Measurements from ENCODE around the gene OR4D9. TPM values are rescaled to one million over a fixed set of nuclear protein-coding genes. Genes with fewer than 3 reads are reported as not detected.

Gene OR4D9
- total RNA-seq, 1 experiment from 2014 or later = not detected

DNA sequence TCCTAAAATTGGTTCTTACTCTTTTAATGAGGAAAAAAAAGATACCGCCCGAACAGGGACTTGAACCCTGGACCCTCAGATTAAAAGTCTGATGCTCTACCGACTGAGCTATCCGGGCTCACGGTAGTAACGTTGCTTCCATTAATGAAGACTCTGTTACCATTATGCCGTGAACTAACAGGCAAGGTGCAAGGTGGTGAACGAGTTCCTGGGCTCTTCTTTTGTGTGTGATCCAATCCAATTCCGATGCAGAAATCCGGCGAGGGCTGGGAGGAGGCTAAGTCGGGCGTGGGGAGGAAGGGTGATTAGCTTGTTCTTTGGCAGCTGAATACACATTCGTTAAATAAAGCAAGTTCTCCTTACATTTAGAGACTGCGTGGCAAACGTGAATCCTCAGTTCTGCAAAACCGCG lies 49.0 kb downstream of the OR4D9 start (continued):
- TF ChIP-seq, protein P1, sequence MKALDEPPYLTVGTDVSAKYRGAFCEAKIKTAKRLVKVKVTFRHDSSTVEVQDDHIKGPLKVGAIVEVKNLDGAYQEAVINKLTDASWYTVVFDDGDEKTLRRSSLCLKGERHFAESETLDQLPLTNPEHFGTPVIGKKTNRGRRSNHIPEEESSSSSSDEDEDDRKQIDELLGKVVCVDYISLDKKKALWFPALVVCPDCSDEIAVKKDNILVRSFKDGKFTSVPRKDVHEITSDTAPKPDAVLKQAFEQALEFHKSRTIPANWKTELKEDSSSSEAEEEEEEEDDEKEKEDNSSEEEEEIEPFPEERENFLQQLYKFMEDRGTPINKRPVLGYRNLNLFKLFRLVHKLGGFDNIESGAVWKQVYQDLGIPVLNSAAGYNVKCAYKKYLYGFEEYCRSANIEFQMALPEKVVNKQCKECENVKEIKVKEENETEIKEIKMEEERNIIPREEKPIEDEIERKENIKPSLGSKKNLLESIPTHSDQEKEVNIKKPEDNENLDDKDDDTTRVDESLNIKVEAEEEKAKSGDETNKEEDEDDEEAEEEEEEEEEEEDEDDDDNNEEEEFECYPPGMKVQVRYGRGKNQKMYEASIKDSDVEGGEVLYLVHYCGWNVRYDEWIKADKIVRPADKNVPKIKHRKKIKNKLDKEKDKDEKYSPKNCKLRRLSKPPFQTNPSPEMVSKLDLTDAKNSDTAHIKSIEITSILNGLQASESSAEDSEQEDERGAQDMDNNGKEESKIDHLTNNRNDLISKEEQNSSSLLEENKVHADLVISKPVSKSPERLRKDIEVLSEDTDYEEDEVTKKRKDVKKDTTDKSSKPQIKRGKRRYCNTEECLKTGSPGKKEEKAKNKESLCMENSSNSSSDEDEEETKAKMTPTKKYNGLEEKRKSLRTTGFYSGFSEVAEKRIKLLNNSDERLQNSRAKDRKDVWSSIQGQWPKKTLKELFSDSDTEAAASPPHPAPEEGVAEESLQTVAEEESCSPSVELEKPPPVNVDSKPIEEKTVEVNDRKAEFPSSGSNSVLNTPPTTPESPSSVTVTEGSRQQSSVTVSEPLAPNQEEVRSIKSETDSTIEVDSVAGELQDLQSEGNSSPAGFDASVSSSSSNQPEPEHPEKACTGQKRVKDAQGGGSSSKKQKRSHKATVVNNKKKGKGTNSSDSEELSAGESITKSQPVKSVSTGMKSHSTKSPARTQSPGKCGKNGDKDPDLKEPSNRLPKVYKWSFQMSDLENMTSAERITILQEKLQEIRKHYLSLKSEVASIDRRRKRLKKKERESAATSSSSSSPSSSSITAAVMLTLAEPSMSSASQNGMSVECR (CRISPR knock-in tag; IDR thresholded peaks at IDR 0.05; ENCODE audit: borderline replicate concordance) = peak; percentile 19; the same call in 1 of the 2 replicates
- TF ChIP-seq OVOL2 (CRISPR knock-in tag; IDR thresholded peaks at IDR 0.05; ENCODE audit: borderline replicate concordance) = no peak
- TF ChIP-seq, protein P2, sequence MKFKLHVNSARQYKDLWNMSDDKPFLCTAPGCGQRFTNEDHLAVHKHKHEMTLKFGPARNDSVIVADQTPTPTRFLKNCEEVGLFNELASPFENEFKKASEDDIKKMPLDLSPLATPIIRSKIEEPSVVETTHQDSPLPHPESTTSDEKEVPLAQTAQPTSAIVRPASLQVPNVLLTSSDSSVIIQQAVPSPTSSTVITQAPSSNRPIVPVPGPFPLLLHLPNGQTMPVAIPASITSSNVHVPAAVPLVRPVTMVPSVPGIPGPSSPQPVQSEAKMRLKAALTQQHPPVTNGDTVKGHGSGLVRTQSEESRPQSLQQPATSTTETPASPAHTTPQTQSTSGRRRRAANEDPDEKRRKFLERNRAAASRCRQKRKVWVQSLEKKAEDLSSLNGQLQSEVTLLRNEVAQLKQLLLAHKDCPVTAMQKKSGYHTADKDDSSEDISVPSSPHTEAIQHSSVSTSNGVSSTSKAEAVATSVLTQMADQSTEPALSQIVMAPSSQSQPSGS (CRISPR knock-in tag; IDR thresholded peaks at IDR 0.05; ENCODE audit: borderline replicate concordance, low read depth) = no peak
- peak; percentile 18; the same call in 1 of the 2 replicates for TF ChIP-seq GABPB1 (CRISPR knock-in tag; IDR thresholded peaks at IDR 0.05)
- TF ChIP-seq, protein P3, sequence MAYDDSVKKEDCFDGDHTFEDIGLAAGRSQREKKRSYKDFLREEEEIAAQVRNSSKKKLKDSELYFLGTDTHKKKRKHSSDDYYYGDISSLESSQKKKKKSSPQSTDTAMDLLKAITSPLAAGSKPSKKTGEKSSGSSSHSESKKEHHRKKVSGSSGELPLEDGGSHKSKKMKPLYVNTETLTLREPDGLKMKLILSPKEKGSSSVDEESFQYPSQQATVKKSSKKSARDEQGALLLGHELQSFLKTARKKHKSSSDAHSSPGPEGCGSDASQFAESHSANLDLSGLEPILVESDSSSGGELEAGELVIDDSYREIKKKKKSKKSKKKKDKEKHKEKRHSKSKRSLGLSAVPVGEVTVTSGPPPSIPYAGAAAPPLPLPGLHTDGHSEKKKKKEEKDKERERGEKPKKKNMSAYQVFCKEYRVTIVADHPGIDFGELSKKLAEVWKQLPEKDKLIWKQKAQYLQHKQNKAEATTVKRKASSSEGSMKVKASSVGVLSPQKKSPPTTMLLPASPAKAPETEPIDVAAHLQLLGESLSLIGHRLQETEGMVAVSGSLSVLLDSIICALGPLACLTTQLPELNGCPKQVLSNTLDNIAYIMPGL (CRISPR knock-in tag; IDR thresholded peaks at IDR 0.05) = 0 out of 2 replicates have a peak, but pooled peaks have one; percentile 43
- TF ChIP-seq, protein P4, sequence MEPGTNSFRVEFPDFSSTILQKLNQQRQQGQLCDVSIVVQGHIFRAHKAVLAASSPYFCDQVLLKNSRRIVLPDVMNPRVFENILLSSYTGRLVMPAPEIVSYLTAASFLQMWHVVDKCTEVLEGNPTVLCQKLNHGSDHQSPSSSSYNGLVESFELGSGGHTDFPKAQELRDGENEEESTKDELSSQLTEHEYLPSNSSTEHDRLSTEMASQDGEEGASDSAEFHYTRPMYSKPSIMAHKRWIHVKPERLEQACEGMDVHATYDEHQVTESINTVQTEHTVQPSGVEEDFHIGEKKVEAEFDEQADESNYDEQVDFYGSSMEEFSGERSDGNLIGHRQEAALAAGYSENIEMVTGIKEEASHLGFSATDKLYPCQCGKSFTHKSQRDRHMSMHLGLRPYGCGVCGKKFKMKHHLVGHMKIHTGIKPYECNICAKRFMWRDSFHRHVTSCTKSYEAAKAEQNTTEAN (CRISPR knock-in tag; IDR thresholded peaks at IDR 0.05) = 0 out of 2 replicates have a peak, but pooled peaks have one; percentile 48
- TF ChIP-seq, protein P5, sequence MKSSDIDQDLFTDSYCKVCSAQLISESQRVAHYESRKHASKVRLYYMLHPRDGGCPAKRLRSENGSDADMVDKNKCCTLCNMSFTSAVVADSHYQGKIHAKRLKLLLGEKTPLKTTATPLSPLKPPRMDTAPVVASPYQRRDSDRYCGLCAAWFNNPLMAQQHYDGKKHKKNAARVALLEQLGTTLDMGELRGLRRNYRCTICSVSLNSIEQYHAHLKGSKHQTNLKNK (CRISPR knock-in tag; IDR thresholded peaks at IDR 0.05) = 0 out of 2 replicates have a peak, but pooled peaks have one; percentile 2
- TF ChIP-seq, protein P6, sequence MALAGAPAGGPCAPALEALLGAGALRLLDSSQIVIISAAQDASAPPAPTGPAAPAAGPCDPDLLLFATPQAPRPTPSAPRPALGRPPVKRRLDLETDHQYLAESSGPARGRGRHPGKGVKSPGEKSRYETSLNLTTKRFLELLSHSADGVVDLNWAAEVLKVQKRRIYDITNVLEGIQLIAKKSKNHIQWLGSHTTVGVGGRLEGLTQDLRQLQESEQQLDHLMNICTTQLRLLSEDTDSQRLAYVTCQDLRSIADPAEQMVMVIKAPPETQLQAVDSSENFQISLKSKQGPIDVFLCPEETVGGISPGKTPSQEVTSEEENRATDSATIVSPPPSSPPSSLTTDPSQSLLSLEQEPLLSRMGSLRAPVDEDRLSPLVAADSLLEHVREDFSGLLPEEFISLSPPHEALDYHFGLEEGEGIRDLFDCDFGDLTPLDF (CRISPR knock-in tag; IDR thresholded peaks at IDR 0.05) = no peak
- TF ChIP-seq ZNF263 (CRISPR knock-in tag; IDR thresholded peaks at IDR 0.05; ENCODE audit: low read depth) = no peak
- TF ChIP-seq, protein P7, sequence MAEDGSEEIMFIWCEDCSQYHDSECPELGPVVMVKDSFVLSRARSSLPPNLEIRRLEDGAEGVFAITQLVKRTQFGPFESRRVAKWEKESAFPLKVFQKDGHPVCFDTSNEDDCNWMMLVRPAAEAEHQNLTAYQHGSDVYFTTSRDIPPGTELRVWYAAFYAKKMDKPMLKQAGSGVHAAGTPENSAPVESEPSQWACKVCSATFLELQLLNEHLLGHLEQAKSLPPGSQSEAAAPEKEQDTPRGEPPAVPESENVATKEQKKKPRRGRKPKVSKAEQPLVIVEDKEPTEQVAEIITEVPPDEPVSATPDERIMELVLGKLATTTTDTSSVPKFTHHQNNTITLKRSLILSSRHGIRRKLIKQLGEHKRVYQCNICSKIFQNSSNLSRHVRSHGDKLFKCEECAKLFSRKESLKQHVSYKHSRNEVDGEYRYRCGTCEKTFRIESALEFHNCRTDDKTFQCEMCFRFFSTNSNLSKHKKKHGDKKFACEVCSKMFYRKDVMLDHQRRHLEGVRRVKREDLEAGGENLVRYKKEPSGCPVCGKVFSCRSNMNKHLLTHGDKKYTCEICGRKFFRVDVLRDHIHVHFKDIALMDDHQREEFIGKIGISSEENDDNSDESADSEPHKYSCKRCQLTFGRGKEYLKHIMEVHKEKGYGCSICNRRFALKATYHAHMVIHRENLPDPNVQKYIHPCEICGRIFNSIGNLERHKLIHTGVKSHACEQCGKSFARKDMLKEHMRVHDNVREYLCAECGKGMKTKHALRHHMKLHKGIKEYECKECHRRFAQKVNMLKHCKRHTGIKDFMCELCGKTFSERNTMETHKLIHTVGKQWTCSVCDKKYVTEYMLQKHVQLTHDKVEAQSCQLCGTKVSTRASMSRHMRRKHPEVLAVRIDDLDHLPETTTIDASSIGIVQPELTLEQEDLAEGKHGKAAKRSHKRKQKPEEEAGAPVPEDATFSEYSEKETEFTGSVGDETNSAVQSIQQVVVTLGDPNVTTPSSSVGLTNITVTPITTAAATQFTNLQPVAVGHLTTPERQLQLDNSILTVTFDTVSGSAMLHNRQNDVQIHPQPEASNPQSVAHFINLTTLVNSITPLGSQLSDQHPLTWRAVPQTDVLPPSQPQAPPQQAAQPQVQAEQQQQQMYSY (CRISPR knock-in tag; IDR thresholded peaks at IDR 0.05) = no peak
- peak; percentile 56; the same call in 1 of the 2 replicates for TF ChIP-seq NFE2L1 (CRISPR knock-in tag; IDR thresholded peaks at IDR 0.05)
- TF ChIP-seq, protein P8, sequence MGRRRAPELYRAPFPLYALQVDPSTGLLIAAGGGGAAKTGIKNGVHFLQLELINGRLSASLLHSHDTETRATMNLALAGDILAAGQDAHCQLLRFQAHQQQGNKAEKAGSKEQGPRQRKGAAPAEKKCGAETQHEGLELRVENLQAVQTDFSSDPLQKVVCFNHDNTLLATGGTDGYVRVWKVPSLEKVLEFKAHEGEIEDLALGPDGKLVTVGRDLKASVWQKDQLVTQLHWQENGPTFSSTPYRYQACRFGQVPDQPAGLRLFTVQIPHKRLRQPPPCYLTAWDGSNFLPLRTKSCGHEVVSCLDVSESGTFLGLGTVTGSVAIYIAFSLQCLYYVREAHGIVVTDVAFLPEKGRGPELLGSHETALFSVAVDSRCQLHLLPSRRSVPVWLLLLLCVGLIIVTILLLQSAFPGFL (CRISPR knock-in tag; IDR thresholded peaks at IDR 0.05; ENCODE audit: borderline replicate concordance) = no peak
